BJ (cell line): ENCODE measurements around the gene FGF1. TPM values are rescaled to one million over a fixed set of nuclear protein-coding genes. Genes with fewer than 3 reads are reported as not detected.

Experiments
- CTCF ChIA-PET: fragments of 350-600 bp; formaldehyde crosslinking; extraction: SDS; loops from one replicate; lab custom pipeline; 2021; ENCODE audit warnings: antibody characterized with exemption, inconsistent platforms; lab: Yijun Ruan, JAX
- POLR2A ChIA-PET: fragments of 300-600 bp; sonication (Branson Sonifier 250); formaldehyde crosslinking; extraction: SDS; loops from one replicate; lab custom pipeline; 2021; ENCODE audit warnings: antibody characterized with exemption; lab: Charles Lee
- DNase-seq: peaks from one replicate; pipeline ENCODE4 v3.0.0-alpha.2; 2011; ENCODE audit warnings: low read depth
- H3K27me3 ChIP-seq: 2 replicates; pipeline ENCODE4 v1.6.0; 2011; ENCODE audit warnings: low read length; ENCODE audit not compliant: control insufficient read depth, insufficient read depth
- H3K36me3 ChIP-seq: 2 replicates; pipeline ENCODE4 v1.5.1; 2011; ENCODE audit warnings: low read length; ENCODE audit not compliant: control insufficient read depth, insufficient read depth
- H3K4me3 ChIP-seq: 2 replicates; pipeline ENCODE4 v1.5.1; 2011; ENCODE audit warnings: low read depth, mild to moderate bottlenecking, control low read depth, low read length
- polyA plus RNA-seq: library from polyadenylated mRNA; depleted of rRNA; stranded (reverse); fragments of >200 nt; gene quantifications from 2 replicates; pipeline ENCODE4 v1.2.3, GENCODE V29; 2011
- TF ChIP-seq, protein P1 (sequence below): IDR thresholded peaks from 2 replicates; pipeline ENCODE4 v1.5.1; 2011; ENCODE audit warnings: low read depth, mild to moderate bottlenecking, control low read depth, inconsistent platforms, low read length, moderate library complexity; ENCODE audit not compliant: insufficient read depth

The FGF1 gene
- polyA plus RNA-seq, 1 experiment, result 14.8 TPM

DNA sequence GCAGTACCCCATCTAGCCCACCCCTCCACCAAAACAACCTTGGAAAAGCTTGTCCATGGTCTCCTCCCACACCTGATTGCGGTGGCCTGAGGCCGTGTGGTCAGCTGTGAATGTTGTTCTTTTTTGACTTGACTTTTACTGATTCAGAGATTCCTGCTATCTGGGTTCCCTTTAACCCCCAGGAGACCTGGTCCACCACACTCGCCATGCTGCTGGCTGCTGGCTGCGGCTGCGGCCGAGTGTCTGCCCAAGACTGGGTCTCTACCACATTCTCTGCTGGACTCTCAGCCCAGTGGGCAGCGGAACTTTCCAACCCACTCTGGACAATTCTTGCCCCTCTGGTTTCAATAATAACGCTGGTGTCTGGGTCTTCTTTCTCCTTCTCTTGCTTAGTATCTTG, 28.4 kb downstream of the FGF1 start:
- ChIA-PET POLR2A (no interaction called here), CTCF (interaction anchor here (2.0 to 12.6 kb wide), 2 partner anchors 41 to 56 kb away, joined by 9 to 385 read pairs; no protein-coding TSS in a partner anchor)
- no peak for DNase-seq

DNA sequence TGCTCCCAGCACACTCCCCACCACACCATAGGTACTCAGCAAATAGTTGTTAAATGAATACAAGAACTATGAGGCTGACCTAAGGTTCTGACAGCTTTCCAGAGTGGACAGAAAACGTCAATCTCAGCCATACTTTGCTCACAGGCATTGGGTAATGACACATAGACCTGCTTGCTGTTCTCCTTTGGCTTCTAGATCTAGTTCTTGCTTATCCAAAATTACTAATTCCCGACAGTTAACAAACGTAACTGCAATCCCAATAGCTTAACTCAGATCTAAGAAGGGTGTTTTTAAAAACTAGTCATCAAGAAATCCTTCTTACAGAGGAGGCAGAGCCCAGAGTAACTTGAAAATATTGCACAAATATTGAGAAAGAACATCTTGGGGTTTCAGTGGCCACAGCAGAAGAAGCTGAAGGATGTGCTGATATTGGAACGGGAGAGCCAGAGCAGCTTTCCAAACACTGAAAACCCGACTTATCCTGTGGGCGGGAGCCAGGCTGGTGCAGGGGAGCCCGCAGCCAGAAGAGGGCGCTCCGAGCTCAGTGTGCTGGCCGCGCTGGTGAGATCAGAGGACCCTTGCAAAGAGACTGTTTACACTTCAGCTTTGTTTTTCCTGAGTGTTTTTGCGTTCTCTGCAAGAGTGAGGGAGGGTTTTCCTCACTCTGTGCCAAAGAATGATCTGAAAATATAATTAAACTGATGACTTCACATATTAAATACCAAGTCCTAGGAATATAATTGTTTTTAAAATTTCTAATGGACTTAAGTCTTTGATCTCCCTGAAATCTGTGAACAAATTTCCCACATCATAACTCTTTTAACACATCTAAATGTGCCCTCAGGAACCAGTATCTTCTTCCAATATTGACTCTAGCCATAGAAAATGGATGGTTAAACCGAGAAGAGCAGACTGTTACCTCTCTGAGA, 30.3 kb downstream of the FGF1 start:
- POLR2A ChIA-PET, result interaction anchor here (0.6 to 1.5 kb wide), 3 partner anchors 11 to 689 kb away, joined by 3 to 9 read pairs (median 9); no protein-coding TSS in a partner anchor
- CTCF ChIA-PET, result interaction anchor here (0.6 to 12.6 kb wide), 44 partner anchors 9 to 482 kb away, joined by 3 to 385 read pairs (median 6); partner anchors contain the start of gene FGF1
- TF ChIP-seq, protein P1, sequence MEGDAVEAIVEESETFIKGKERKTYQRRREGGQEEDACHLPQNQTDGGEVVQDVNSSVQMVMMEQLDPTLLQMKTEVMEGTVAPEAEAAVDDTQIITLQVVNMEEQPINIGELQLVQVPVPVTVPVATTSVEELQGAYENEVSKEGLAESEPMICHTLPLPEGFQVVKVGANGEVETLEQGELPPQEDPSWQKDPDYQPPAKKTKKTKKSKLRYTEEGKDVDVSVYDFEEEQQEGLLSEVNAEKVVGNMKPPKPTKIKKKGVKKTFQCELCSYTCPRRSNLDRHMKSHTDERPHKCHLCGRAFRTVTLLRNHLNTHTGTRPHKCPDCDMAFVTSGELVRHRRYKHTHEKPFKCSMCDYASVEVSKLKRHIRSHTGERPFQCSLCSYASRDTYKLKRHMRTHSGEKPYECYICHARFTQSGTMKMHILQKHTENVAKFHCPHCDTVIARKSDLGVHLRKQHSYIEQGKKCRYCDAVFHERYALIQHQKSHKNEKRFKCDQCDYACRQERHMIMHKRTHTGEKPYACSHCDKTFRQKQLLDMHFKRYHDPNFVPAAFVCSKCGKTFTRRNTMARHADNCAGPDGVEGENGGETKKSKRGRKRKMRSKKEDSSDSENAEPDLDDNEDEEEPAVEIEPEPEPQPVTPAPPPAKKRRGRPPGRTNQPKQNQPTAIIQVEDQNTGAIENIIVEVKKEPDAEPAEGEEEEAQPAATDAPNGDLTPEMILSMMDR, result peak; percentile 100
- DNase-seq, result no peak
- no peak overlapping the region for H3K4me3 ChIP-seq
- no peaks in the 10 kb centered on the region for H3K27me3 ChIP-seq
- no peaks in the 10 kb centered on the region for H3K36me3 ChIP-seq

More for the DNA sequence above, 28.4 kb downstream of the FGF1 start:
- no peak overlapping the region for H3K4me3 ChIP-seq
- no peaks in the 10 kb centered on the region for H3K36me3 ChIP-seq
- H3K27me3 ChIP-seq, result no peaks in the 10 kb centered on the region
- TF ChIP-seq, protein P1, result no peak

DNA sequence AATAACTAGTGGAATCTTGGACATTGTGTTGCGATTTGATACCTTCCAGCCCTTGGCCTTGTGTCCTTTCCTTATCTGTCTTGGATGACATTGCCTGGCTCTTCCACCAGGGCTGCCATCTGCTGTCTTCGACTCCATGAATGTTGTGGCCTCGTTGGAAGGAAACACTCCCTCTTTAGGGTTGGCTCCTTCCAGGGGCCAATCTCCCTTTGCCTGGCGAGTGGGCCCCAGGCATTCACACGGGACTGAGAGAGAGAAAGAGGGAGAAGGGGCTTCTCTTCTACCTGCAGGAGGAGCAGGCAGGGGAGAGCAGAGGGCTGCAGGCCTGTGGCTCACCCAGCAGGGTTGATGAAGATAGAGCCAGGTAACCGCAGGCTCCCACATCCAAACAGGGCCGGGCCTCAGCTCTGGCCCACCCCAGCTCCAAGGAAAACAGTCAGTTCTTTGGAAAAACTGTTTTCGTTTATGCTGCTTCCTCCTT, 31.3 kb downstream of the FGF1 start:
- no peaks in the 10 kb centered on the region for H3K27me3 ChIP-seq
- H3K36me3 ChIP-seq, result no peaks in the 10 kb centered on the region
- TF ChIP-seq, protein P1, result peak; percentile 19; the same call in 1 of the 2 replicates
- DNase-seq, result no peak
- H3K4me3 ChIP-seq, result no peak overlapping the region
- ChIA-PET POLR2A (interaction anchor here (1.5 kb wide), 1 partner anchor 10 kb away, joined by 9 read pairs; no protein-coding TSS in a partner anchor), CTCF (interaction anchor here (1.0 to 12.6 kb wide), 18 partner anchors 10 to 321 kb away, joined by 3 to 385 read pairs (median 8); no protein-coding TSS in a partner anchor)

DNA sequence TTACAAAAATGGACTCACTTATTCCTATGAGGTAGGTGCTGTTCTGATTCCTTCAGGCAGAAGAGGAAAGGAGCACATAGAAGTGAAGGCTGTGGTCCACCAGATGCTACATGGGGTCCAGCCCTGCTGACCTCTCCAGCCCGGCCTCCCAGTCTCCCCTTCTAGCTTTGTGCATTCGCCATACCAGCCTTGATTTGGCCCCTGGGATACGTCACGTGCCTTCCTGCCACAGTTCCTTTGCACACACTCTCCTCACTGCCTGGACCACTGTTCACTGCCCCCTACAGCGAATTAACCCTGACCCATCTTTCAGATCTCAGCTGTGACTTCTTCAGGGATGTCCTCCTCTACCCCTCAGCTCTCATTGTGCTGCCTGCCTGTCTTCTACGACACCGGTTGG, 32.6 kb downstream of the FGF1 start:
- CTCF ChIA-PET, result interaction anchor here (0.7 to 12.6 kb wide), 7 partner anchors 9 to 60 kb away, joined by 3 to 385 read pairs (median 4); no protein-coding TSS in a partner anchor
- TF ChIP-seq, protein P1, result no peak
- Histone ChIP-seq H3K27me3 (no peaks in the 10 kb centered on the region), H3K36me3 (no peaks in the 10 kb centered on the region), H3K4me3 (no peak overlapping the region)
- POLR2A ChIA-PET, result no interaction called here
- DNase-seq, result no peak

DNA sequence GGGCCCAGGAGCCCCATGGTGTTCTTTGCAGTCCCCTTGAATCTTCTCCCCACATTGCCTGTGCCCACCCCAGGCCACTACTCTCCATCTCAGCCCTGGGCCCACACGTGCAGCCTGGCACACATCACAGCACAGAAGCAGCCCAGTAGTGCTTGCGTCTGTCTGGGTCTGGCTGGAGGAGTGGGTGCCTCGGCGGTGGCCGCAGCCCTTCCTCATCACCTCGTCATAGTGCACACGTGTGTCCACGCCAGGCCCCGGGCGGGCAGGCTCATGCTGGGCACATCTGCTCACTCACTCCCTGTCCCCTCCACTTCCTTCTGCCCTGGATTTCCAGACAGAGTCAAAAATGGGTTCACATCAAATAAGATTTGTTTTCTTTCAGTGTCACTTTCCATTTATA, 33.3 kb downstream of the FGF1 start:
- DNase-seq, result no peak
- POLR2A ChIA-PET, result no interaction called here
- Histone ChIP-seq H3K4me3 (no peak overlapping the region), H3K36me3 (no peaks in the 10 kb centered on the region), H3K27me3 (no peaks in the 10 kb centered on the region)
- TF ChIP-seq, protein P1, result no peak
- CTCF ChIA-PET, result interaction anchor here (0.7 to 12.6 kb wide), 4 partner anchors 41 to 61 kb away, joined by 3 to 385 read pairs (median 3); no protein-coding TSS in a partner anchor
